Measurements from ENCODE around the gene DIAPH2.

Gene DIAPH2

GRCh38 chrX:97200454-97200853 lies 515.8 kb downstream of the DIAPH2 start:
- DNase-seq, result no peak

GRCh38 chrX:97210501-97210900 lies 525.9 kb downstream of the DIAPH2 start:
- no peak for DNase-seq

- DNase-seq, result no peak
Measured at GRCh38 chrX:97211070-97211469, 526.4 kb downstream of the DIAPH2 start.

- peak; percentile 61 for DNase-seq
Measured at GRCh38 chrX:97215186-97215585, 530.5 kb downstream of the DIAPH2 start.

GRCh38 chrX:97224148-97224547 lies 539.5 kb downstream of the DIAPH2 start:
- DNase-seq, result no peak

- DNase-seq, result no peak
Measured at GRCh38 chrX:97229318-97229717, 544.7 kb downstream of the DIAPH2 start.

- DNase-seq, result no peak
Measured at GRCh38 chrX:97230948-97231347, 546.3 kb downstream of the DIAPH2 start.

GRCh38 chrX:97234471-97235081 lies 549.9 kb downstream of the DIAPH2 start:
- DNase-seq, result no peak

- peak; percentile 36 for DNase-seq
Measured at GRCh38 chrX:97238632-97239031, 554.0 kb downstream of the DIAPH2 start.

- no peak for DNase-seq
Measured at GRCh38 chrX:97252111-97252510, 567.5 kb downstream of the DIAPH2 start.

- DNase-seq, result no peak
Measured at GRCh38 chrX:97260679-97261078, 576.0 kb downstream of the DIAPH2 start.

GRCh38 chrX:97266406-97267121 lies 581.9 kb downstream of the DIAPH2 start:
- DNase-seq, result no peak

- DNase-seq, result peak; percentile 4
Measured at GRCh38 chrX:97267396-97268181, 582.9 kb downstream of the DIAPH2 start.

GRCh38 chrX:97268182-97268680 lies 583.6 kb downstream of the DIAPH2 start:
- DNase-seq, result peak; percentile 10

- no peak for DNase-seq
Measured at GRCh38 chrX:97284531-97284930, 599.9 kb downstream of the DIAPH2 start.

- DNase-seq, result peak; percentile 38
Measured at GRCh38 chrX:97290199-97290598, 605.6 kb downstream of the DIAPH2 start.

GRCh38 chrX:97294041-97294440 lies 609.4 kb downstream of the DIAPH2 start:
- DNase-seq, result no peak

- DNase-seq, result no peak
Measured at GRCh38 chrX:97295954-97296353, 611.3 kb downstream of the DIAPH2 start.

- no peak for DNase-seq
Measured at GRCh38 chrX:97306771-97307470, 622.3 kb downstream of the DIAPH2 start.

- DNase-seq, result peak; percentile 60
Measured at GRCh38 chrX:97308171-97308570, 623.5 kb downstream of the DIAPH2 start.

- DNase-seq, result no peak
Measured at GRCh38 chrX:97309487-97310116, 625.0 kb downstream of the DIAPH2 start.

- DNase-seq, result peak; percentile 25
Measured at GRCh38 chrX:97310373-97310772, 625.7 kb downstream of the DIAPH2 start.
